Pancreas (tissue), 10 donors: ENCODE measurements around the gene TMEM176B. TPM values are rescaled to one million over a fixed set of nuclear protein-coding genes. Genes with fewer than 3 reads are reported as not detected.

Experiments
- ATAC-seq, 4 donors: fragments of 200-7000 bp; cut with Tn5 transposase; one replicate each; pipeline versions ENCODE4 v1.8.0 to v1.9.1; 2020; ENCODE audit warnings: mild to moderate bottlenecking in 4 of 4, moderate library complexity in 4 of 4
- DNase-seq, 6 donors: peaks; one replicate each; pipeline ENCODE4 v3.0.0-alpha.2; 2020
- FAIRE-seq: peaks from 2 replicates; lab custom pipeline; 2012; peaks lifted over from hg19 to GRCh38; lab: Jason Lieb, UNC
- H3K27ac ChIP-seq, 4 donors: fragments of 200-600 bp; sonication (generic); 1 replicate in 3 of 4; 2 replicates in 1 of 4; pipeline versions ENCODE4 v1.5.0 to v1.8.0; 2020
- H3K27me3 ChIP-seq, 4 donors: fragments of 200-600 bp; one replicate each; pipeline ENCODE4 v1.8.0; 2021
- H3K36me3 ChIP-seq, 3 donors: fragments of 200-600 bp; sonication (generic) in 1 of 3; one replicate each; pipeline versions ENCODE4 v1.5.0 to v1.8.0; 2020 to 2021
- H3K4me1 ChIP-seq, 3 donors: fragments of 200-600 bp; one replicate each; pipeline ENCODE4 v1.8.0; 2021
- H3K4me3 ChIP-seq, 4 donors: fragments of 200-600 bp; sonication (generic) in 2 of 4; one replicate each; pipeline versions ENCODE4 v1.5.0 to v1.8.0; 2020 to 2021
- H3K9me3 ChIP-seq, 4 donors: fragments of 200-600 bp; one replicate each; pipeline ENCODE4 v1.8.0; 2021
- WGBS, 2 donors: extraction: QIAGEN DNeasy Blood & Tissue Kit; methylation state at CpG; one replicate each; pipeline ENCODE4 v1.1.7; 2013; 5-methylcytosine and 5-hydroxymethylcytosine counted together
- intact Hi-C, 3 donors: fragments of 100-400 bp; cut with DNase I; formaldehyde crosslinking; loops; one replicate each; pipeline versions ENCODE4 v1.11.1 to v1.14.2; 2022
- polyA plus RNA-seq, 2 donors: library from polyadenylated mRNA; stranded (reverse); fragments of 200-250 nt; gene quantifications; one replicate each; pipeline ENCODE4 v1.2.3, GENCODE V29; 2013
- total RNA-seq, 6 donors: library from RNA; stranded (reverse); fragmentation: NEBNext Ultra II Directional in 4 of 6; extraction: Animal tissue kit (Norgen Biotek cat#: 25700) in 4 of 6; gene quantifications; one replicate each; pipeline versions ENCODE4 v1.2.1 to v1.2.4, GENCODE V29; 2021 to 2023
- TF ChIP-seq, protein P1 (sequence below), 4 donors: fragments of 200-600 bp; sonication (generic) in 3 of 4; IDR thresholded peaks; one replicate each; pipeline versions ENCODE4 v1.5.0 to v1.8.0; 2021; ENCODE audit warnings: antibody characterized with exemption in 4 of 4
- donor health status: healthy with polysubstance abuse.
- donor health status: DM: no; HTN: no; CAD: no; lungs with moderate emphysema.
- donor health status: DM: no; HTN: no; CAD: no.
- donor health status: control.
- donor health status: control.
- donor health status: Bipolar disorder and iron deficiency.
- donor health status: DM: yes; HTN: yes; CAD: no.
- donor health status: DM: no; HTN: no; CAD: no.
- donor health status: DM: no; HTN: no; CAD: no.
- donor health status: DM: yes; HTN: yes; CAD: no.

TMEM176B gene
- total and polyA plus RNA-seq, 8 donors: 16.4 to 83.9 (median 30.5) TPM

- H3K27ac ChIP-seq: no peak overlapping the region
Observed at GRCh38 chr7:150801242-150801945, 1.2 kb upstream of the TMEM176B start.

GRCh38 chr7:150800581-150801241, 547 bp upstream of the TMEM176B start, which contains the start of gene TMEM176A:
Gene TMEM176A, plus strand, starts transcription at chr7:150800769. Its CDS starts 782 bp downstream, at chr7:150801551.
- DNase-seq: peak in 5 of 6 donors; percentile 21 to 69 (median 50)
- TF ChIP-seq, protein P1, sequence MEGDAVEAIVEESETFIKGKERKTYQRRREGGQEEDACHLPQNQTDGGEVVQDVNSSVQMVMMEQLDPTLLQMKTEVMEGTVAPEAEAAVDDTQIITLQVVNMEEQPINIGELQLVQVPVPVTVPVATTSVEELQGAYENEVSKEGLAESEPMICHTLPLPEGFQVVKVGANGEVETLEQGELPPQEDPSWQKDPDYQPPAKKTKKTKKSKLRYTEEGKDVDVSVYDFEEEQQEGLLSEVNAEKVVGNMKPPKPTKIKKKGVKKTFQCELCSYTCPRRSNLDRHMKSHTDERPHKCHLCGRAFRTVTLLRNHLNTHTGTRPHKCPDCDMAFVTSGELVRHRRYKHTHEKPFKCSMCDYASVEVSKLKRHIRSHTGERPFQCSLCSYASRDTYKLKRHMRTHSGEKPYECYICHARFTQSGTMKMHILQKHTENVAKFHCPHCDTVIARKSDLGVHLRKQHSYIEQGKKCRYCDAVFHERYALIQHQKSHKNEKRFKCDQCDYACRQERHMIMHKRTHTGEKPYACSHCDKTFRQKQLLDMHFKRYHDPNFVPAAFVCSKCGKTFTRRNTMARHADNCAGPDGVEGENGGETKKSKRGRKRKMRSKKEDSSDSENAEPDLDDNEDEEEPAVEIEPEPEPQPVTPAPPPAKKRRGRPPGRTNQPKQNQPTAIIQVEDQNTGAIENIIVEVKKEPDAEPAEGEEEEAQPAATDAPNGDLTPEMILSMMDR (IDR thresholded peaks at IDR 0.05): no peak
- Histone ChIP-seq H3K9me3 (no peaks in the 10 kb centered on the region), H3K4me1 (peaks cover 0 to 4% (median 0%) of the 10 kb centered on the region in 3 donors), H3K27me3 (no peaks in the 10 kb centered on the region), H3K4me3 (peak within 1 kb of the TSS; percentile 44 to 70 (median 62)), H3K27ac (peak within 1 kb of the TSS in 3 of 4 donors; percentile 10 to 37 (median 15)), H3K36me3 (no peaks in the 10 kb centered on the region)
- 6 to 7% methylated on average over 44 to 54 of the region's 54 CpGs for WGBS, 2 donors
- FAIRE-seq: no peak
- intact Hi-C loops: no loop called here
- peak; percentile 73 to 81 (median 76) for ATAC-seq

More at GRCh38 chr7:150801242-150801945, 1.2 kb upstream of the TMEM176B start:
- intact Hi-C loops: no loop called here
- ATAC-seq (peak in 2 of 4 donors; percentile 8 to 14), DNase-seq (no peak), FAIRE-seq (no peak)
- no peaks in the 10 kb centered on the region for H3K36me3 ChIP-seq
- TF ChIP-seq, protein P1 (IDR thresholded peaks at IDR 0.05): no peak
- WGBS, 2 donors: 48 to 51% methylated on average over 23 to 26 of the region's 26 CpGs
- H3K4me1 ChIP-seq: peaks cover 0 to 4% (median 0%) of the 10 kb centered on the region in 3 donors
- peaks cover 0 to 2% (median 0%) of the 10 kb centered on the region in 4 donors for H3K9me3 ChIP-seq
- peak overlapping the region in 3 of 4 donors; percentile 44 to 64 (median 60) for H3K4me3 ChIP-seq
- no peaks in the 10 kb centered on the region for H3K27me3 ChIP-seq

DNA sequence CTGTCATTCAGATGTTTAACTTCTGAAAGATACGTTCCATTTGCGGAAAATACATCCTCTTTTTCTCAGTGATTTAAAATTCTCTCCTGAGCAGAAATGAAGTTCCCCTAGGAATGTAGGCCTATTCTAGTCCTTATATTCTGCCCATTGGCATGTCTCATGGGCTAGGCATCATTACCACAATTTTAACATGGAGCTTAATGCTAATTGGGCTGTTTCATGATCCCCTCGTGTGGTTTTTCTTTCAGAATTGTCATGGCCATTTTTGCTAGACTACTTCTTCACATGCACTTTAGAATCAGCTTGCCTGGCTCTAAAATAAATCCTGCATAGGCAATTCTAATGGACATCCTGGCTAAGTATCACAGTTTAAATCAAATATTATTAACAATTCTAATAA, 1.0 kb downstream of the TMEM176B start:
- DNase-seq: no peak
- H3K9me3 ChIP-seq: no peaks in the 10 kb centered on the region
- ATAC-seq: no peak
- no peaks in the 10 kb centered on the region for H3K36me3 ChIP-seq
- H3K27ac ChIP-seq: no peak overlapping the region
- 93 to 94% methylated on average over 3 of the region's 3 CpGs for WGBS, 2 donors
- intact Hi-C loops: no loop called here
- TF ChIP-seq, protein P1 (IDR thresholded peaks at IDR 0.05): no peak
- H3K27me3 ChIP-seq: no peaks in the 10 kb centered on the region
- no peak for FAIRE-seq
- H3K4me1 ChIP-seq: peaks cover 0 to 4% (median 0%) of the 10 kb centered on the region in 3 donors
- peak overlapping the region in 2 of 4 donors; percentile 60 to 64 for H3K4me3 ChIP-seq

DNA sequence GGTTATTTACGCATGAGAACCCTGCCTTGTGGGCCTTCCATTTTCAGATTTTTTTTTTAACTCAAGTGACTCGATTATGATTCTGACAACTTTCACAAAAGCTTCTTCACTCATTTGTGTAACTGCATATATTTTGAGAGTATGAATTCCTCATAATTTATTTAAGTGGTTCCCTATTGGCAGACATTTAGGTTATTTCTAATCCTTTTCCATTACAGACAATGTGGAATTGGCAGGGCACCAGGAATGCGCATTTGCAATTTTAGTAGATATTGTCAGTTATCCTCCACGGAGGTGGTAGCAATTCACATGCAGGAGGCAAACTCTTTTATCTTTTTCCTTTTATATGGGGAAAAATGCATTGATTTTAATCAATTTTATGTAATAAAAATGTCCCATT, 2.5 kb downstream of the TMEM176B start:
- FAIRE-seq (no peak), ATAC-seq (no peak), DNase-seq (no peak)
- H3K27ac ChIP-seq: no peak overlapping the region
- H3K27me3 ChIP-seq: no peaks in the 10 kb centered on the region
- peaks cover 0 to 4% (median 0%) of the 10 kb centered on the region in 3 donors for H3K4me1 ChIP-seq
- TF ChIP-seq, protein P1 (IDR thresholded peaks at IDR 0.05): no peak
- H3K9me3 ChIP-seq: no peaks in the 10 kb centered on the region
- no peak overlapping the region for H3K4me3 ChIP-seq
- H3K36me3 ChIP-seq: no peaks in the 10 kb centered on the region
- intact Hi-C loops: no loop called here
- WGBS, 2 donors: 65 to 67% methylated on average over 4 of the region's 4 CpGs
